Measurements from ENCODE around the gene NRG3. TPM values are rescaled to one million over a fixed set of nuclear protein-coding genes. Genes with fewer than 3 reads are reported as not detected.

The NRG3 gene
- total and polyA plus RNA-seq, 9 donors: 0.04 to 4.5 (median 0.15) TPM; not detected in 2

GRCh38 chr10:82543631-82544030 is 668.6 kb downstream of the NRG3 start:
- no peak for TF ChIP-seq CTCF (IDR thresholded peaks at IDR 0.05)
- TF ChIP-seq EP300 (IDR thresholded peaks at IDR 0.05): no peak
- TF ChIP-seq POLR2A (IDR thresholded peaks at IDR 0.05): no peak
- 64 to 74% (median 67%) methylated on average over 2 of the region's 2 CpGs for WGBS, 3 donors
- intact Hi-C loops (cut with DNase I): no loop called here

GRCh38 chr10:82544377-82544776 is 669.4 kb downstream of the NRG3 start:
- no peak overlapping the region for H3K27ac ChIP-seq
- no peak for DNase-seq
- H3K27me3 ChIP-seq: no peaks in the 10 kb centered on the region
- 82 to 87% (median 84%) methylated on average over 1 of the region's 1 CpG for WGBS, 3 donors
- H3K9me3 ChIP-seq: no peaks in the 10 kb centered on the region
- no peaks in the 10 kb centered on the region for H3K4me1 ChIP-seq (ENCODE audit: insufficient read depth)
- no peak overlapping the region for H3K4me3 ChIP-seq
- intact Hi-C loops (cut with DNase I): no loop called here
- H3K36me3 ChIP-seq: no peaks in the 10 kb centered on the region
- TF ChIP-seq POLR2A (IDR thresholded peaks at IDR 0.05): no peak
- no peak for TF ChIP-seq EP300 (IDR thresholded peaks at IDR 0.05)
- TF ChIP-seq CTCF (IDR thresholded peaks at IDR 0.05): no peak

More at GRCh38 chr10:82543631-82544030, 668.6 kb downstream of the NRG3 start:
- no peak overlapping the region for H3K27ac ChIP-seq
- H3K4me3 ChIP-seq: no peak overlapping the region
- H3K9me3 ChIP-seq: no peaks in the 10 kb centered on the region
- H3K4me1 ChIP-seq (ENCODE audit: insufficient read depth): no peaks in the 10 kb centered on the region
- no peak for DNase-seq
- H3K27me3 ChIP-seq: no peaks in the 10 kb centered on the region
- H3K36me3 ChIP-seq: no peaks in the 10 kb centered on the region

GRCh38 chr10:82551506-82551905 is 676.5 kb downstream of the NRG3 start:
- intact Hi-C loops (cut with DNase I): no loop called here
- Histone ChIP-seq H3K4me3 (no peak overlapping the region), H3K4me1 (ENCODE audit: insufficient read depth) (no peaks in the 10 kb centered on the region), H3K9me3 (no peaks in the 10 kb centered on the region), H3K27me3 (no peaks in the 10 kb centered on the region), H3K36me3 (no peaks in the 10 kb centered on the region), H3K27ac (no peak overlapping the region)
- WGBS, 3 donors: 75 to 85% (median 76%) methylated on average over 3 of the region's 3 CpGs
- TF ChIP-seq CTCF (IDR thresholded peaks at IDR 0.05) (no peak), EP300 (IDR thresholded peaks at IDR 0.05) (no peak), POLR2A (IDR thresholded peaks at IDR 0.05) (no peak)
- no peak for DNase-seq

GRCh38 chr10:82552267-82552666 is 677.3 kb downstream of the NRG3 start:
- Histone ChIP-seq H3K4me1 (ENCODE audit: insufficient read depth) (no peaks in the 10 kb centered on the region), H3K27me3 (no peaks in the 10 kb centered on the region), H3K36me3 (no peaks in the 10 kb centered on the region), H3K9me3 (no peaks in the 10 kb centered on the region), H3K27ac (no peak overlapping the region), H3K4me3 (no peak overlapping the region)
- no peak for DNase-seq
- intact Hi-C loops (cut with DNase I): no loop called here
- WGBS, 3 donors: 82 to 96% (median 91%) methylated on average over 1 of the region's 1 CpG
- TF ChIP-seq EP300 (IDR thresholded peaks at IDR 0.05) (no peak), POLR2A (IDR thresholded peaks at IDR 0.05) (no peak), CTCF (IDR thresholded peaks at IDR 0.05) (no peak)

Data from ovary (tissue), 9 donors.